Measurements from ENCODE around the gene DPF3.

- no peak for TF ChIP-seq CTCF (IDR thresholded peaks at IDR 0.05)
- TF ChIP-seq EHMT2 (IDR thresholded peaks at IDR 0.05; ENCODE audit: low read depth): no peak
These were observed 169.9 kb downstream of the DPF3 start for GRCh38 chr14:72723858-72724530.

Measured in A549 (cell line).